GM21447 (cell line): ENCODE measurements around the gene OR2A5.
"Not testable (repeated sequence)": the region's sequence is repeated elsewhere in the genome, so short reads cannot be mapped to it uniquely, and the experiment has no call there.

Experiments
- ATAC-seq: cut with Tn5 transposase; IDR thresholded peaks from one replicate; pipeline ENCODE4 v1.9.1; 2021; ENCODE audit not compliant: unreplicated experiment

OR2A5 gene, protein sequence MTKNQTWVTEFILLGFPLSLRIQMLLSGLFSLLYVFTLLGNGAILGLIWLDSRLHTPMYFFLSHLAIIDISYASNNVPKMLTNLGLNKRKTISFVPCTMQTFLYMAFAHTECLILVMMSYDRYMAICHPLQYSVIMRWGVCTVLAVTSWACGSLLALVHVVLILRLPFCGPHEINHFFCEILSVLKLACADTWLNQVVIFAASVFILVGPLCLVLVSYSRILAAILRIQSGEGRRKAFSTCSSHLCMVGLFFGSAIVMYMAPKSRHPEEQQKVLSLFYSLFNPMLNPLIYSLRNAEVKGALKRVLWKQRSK

GRCh38 chr7:144048648-144049047 is at the start of gene OR2A5:
TSS of gene OR2A5 (plus strand) at chr7:144048948. CDS start at chr7:144050402, 1,454 bp downstream.
- no peak for ATAC-seq

DNA sequence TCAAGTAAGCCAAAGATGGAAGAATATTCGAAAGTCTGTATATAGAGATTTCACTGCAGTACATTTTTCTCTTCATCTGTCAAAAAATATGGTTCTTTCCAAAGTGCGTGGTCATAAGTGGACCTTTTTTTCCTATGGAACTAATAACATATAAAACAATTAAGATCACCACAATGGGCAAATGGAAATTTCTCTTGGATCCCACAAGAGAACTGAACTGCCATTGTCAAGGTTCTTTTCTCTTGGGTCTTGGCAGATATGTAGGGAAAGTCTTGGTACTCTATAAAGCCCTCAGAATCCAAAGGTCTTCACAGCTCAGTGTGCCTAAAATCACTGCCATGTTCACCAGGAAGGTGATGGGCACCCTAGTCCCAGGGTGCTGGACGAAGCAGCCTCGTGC is 48.7 kb upstream of the OR2A5 start, which contains the start of gene OR6B1:
TSS of gene OR6B1 (plus strand) at position 301 of the 400 bp plus-strand sequence. CDS start 3,677 bp downstream, outside the sequence.
- no peak for ATAC-seq

DNA sequence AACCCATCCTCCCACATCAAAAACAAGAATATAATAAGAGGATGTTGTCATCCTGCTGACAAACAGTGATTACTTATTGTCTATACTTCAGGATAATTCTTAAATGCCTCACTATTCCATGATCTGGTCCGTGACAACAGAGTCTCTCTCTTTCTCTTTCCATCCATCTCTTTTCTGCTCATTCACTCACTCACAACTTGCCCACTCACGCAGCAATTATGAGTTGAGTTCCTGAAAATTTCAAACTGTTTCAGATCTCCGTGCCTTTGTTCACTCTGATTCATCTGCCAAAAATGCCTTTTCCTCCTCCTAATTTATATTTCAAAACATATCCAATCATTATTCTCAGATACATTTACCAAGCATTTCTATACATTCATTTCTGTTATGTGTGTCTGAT is 47.2 kb upstream of the OR2A5 start:
- no peak for ATAC-seq

- ATAC-seq = no peak
Measured at GRCh38 chr7:144004703-144005102, 44.0 kb upstream of the OR2A5 start.

GRCh38 chr7:144006029-144006691 is 42.6 kb upstream of the OR2A5 start:
- ATAC-seq = no peak

GRCh38 chr7:144006692-144007042 is 42.1 kb upstream of the OR2A5 start:
- ATAC-seq = no peak

- no peak for ATAC-seq
Measured at GRCh38 chr7:144009361-144009760, 39.4 kb upstream of the OR2A5 start.

GRCh38 chr7:144010061-144010460 is 38.7 kb upstream of the OR2A5 start:
- ATAC-seq = not testable (repeated sequence)

DNA sequence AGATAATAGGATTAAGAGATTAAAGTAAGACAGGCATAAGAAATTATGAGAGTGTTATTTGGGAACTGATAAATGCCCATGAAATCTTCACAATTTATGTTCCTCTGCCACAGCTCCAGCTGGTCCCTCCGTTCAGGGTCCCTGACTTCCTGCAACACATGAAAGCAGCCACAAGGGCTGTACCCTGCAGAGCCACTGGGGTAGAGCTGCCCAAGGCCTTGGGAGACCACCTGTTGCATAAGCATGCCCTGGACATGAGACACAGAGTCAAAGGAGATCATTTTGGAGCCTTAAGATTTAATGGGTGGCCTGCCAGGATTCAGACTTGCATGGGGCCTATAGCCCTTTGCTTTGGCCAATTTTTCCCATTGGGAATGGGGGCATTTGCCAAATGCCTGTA is 37.9 kb upstream of the OR2A5 start:
- ATAC-seq = not testable (repeated sequence)

DNA sequence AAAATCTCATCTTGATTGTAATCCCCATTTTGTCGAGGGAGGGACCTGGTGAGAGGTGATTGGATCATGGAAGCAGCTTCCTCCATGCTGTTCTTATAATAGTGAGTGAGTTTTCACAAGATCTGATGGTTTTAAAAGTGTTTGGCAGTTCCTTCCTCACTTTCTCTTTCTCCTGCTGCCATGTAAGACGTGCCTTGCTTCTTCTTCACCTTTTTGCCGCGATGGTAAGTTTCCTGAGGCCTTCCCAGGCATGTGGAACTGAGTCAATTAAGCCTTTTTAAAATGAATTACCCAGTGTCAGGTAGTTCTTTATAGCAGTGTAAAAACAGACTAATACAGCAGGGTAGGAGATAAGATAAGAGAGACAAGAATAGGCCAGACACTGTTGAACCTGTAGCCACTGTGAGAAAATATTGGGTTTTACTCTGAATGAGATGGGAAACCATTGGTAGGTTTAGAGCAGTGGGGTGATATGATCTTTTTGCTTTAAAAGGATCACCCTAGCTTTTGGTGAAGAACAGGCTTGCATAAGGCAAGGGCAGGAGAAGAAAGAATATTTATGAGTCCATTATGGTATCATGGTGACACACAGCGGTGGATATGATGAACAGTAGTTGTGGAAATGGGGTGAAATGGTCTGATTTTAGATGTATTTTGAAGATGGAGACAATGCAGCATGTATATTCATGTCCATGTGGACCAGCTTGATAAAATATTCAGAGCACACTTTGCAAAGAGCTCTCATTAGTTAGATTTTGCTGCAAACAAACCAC is 37.1 kb upstream of the OR2A5 start:
- no peak for ATAC-seq

GRCh38 chr7:144018065-144018464 is 30.7 kb upstream of the OR2A5 start:
- no peak for ATAC-seq

DNA sequence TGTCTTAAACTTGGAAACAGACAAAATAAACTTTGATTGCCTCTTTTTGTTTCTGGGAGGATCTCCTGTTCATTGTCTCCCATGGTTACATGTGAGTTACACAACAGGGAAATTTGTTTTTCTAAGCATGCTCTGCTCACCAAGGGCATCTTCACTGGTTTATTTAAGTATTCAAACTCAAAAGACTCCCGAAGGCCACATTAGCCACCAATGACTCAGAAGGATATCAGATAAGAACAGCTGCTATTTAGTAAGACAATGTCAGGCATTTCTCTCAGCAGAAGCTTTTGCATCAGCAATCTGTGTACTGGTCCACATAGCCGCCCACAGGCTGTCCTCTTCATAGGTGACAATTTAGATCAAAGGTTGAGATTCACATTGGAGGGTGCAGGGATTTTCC is 29.3 kb upstream of the OR2A5 start:
- no peak for ATAC-seq

DNA sequence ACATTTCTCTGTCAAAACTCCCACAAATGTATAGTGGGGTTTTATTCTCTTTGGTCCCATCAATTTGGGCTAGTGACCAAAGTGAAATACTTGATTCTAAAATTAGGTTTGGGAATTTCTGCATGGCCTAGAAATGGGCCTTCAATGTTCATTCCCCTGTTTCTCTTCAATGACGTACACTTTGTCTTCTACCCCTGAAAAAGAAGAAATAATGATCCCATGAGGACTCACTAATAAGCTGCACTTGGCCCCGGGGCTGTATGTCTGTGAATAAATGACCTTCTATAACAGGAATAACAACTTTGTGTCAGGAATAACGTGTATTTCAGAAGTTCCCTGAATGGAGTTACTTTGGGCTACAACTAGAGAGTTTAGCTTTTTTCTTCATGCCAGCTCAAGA is 28.4 kb upstream of the OR2A5 start:
- no peak for ATAC-seq

DNA sequence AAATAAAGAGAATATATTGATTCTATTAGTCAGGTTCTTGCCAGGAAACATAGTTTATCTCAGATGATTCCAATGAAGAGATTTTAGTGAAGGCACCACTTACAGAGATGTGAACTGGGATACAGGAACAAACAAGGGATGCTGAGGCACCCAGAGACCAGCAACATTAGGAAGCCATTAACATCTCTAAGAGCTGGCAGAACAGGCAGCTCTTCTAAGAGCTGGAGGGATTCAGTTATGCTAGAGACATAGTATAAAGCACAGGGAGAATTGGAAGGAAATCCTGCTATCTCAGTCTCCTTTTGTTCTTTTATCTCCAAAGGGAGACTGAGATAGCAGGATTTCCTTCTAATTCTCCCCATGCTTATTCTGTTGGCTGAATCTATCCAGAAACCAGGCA is 26.6 kb upstream of the OR2A5 start:
- ATAC-seq = no peak

- no peak for ATAC-seq
Measured at GRCh38 chr7:144023171-144023827, 25.4 kb upstream of the OR2A5 start.

DNA sequence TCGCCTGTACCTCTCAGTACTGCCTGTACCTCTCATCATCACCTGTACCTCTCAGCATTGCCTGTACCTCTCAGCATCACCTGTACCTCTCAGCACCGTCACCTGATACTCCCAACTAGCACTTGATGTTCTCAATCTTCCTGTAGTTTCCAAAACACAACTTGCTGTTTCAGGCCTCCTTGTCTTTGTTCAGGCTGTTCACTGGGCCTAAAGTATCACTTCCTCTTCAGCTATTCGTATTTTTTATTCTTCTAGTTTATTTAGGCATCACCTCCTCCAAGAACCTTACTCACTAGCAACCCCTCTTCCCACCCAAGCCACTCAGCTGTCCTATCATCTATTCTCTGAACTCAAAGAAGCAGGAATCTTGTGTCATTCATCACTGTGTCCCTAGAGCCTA is 24.5 kb upstream of the OR2A5 start:
- ATAC-seq = no peak

GRCh38 chr7:144026203-144026883 is 22.4 kb upstream of the OR2A5 start:
- no peak for ATAC-seq

DNA sequence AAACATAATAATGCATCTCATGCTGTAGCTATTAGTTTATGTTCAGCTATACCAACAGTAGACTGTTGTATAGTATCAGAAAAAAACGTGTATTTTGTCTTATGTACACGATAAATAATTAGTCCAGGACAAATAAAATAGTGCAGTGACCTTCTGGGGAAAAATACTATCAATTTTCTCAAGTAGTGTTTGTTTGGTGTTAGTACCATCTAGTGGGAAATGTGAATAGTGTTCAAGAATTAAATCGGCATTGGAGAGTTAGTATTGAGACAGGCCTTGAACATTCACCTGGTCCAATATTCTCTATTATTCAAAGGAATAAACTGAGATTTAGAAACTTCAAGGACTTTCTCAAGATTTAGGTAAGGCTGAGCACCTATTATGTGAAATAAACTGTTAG is 21.7 kb upstream of the OR2A5 start:
- ATAC-seq = no peak

GRCh38 chr7:144027974-144028373 is 20.8 kb upstream of the OR2A5 start:
- ATAC-seq = no peak

DNA sequence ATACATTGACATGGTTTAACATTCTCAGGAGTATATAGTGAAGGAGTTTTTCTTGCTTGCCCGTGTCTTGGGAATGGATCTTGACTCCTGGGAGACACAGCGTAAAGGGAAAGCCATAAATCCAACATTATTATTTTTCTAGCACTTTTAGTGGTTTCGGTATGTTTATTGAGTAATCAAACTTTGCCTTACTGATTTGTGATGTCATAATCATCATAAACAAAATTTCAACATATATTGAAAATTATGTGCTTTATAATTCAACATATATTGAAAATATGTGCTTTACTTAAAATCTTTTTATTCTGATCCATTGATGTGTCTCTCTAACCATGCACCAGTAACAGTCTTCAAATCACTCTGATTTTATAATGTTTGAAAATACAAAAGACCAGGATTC is 20.2 kb upstream of the OR2A5 start:
- no peak for ATAC-seq

DNA sequence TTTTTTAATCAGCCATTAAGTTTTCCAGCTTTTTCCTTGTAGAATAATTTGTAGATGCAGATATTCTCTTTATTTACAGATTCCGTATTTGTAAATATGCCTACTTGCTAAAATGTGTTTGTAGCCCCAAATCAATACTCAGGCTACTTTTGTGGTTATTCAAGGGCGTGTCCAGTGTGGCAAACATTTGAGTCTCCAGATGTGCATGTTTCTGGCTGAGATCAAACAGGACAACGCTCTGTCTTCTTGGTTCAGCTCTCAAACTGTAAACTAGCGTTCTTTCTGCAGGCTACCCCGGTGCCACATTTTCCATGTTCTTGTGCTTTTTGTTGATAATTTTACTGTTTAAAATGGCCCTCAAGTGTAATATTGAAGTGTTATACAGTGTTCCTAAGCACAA is 16.2 kb upstream of the OR2A5 start:
- no peak for ATAC-seq
